Globus pallidus (tissue), 1 donor: ENCODE results near the gene PCGF2.
A peak's percentile ranks its signal among the peaks of the same experiment; 100 is the strongest.
"Not testable (repeated sequence)": the region's sequence is repeated elsewhere in the genome, so short reads cannot be mapped to it uniquely, and the experiment has no call there.

Experiments
- DNase-seq: peaks from one replicate; pipeline ENCODE4 v3.0.0-alpha.2; 2015; ENCODE audit warnings: low spot score

Gene PCGF2

DNA sequence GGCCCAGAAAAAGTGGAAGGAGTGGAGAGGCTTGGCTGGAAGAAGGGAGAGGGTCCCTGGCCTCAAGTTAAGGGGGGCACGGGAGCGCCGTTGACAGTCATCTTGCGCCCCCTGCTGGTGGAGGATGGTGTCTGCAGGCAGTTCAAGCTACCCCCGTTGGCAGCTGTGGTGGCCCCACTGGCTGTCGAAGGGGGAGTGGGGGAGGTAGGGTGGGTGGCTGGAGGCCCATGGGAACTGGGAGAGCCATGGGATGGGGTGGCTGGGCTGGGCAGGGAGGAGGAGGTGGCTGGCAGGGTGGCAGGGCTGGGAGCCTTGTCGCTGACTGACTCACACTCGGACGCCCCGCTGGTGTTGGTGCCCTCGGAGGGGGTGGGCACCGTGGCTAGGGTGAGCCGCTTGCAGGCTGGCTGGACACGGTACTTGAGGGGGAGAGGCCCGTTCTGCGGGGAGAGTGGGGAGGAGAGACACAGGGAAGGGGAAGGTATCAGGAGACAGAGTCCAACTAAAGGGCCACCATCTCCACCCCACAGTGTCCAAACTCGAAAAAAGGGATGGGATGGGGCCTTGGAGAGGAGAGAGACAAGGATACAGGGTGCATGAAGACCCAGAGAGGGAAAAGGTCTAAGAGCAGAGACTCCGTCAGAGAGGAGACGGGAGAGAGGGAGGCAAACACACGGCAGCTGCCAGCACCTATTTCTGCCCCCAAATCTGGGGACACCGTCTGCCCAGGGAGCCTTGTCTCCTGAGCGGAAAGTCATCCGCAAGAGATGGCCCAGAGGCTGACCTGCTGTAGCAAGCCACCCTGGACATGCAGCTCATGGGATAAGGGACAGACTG, 12.8 kb downstream of the PCGF2 start:
- no peak for DNase-seq

DNA sequence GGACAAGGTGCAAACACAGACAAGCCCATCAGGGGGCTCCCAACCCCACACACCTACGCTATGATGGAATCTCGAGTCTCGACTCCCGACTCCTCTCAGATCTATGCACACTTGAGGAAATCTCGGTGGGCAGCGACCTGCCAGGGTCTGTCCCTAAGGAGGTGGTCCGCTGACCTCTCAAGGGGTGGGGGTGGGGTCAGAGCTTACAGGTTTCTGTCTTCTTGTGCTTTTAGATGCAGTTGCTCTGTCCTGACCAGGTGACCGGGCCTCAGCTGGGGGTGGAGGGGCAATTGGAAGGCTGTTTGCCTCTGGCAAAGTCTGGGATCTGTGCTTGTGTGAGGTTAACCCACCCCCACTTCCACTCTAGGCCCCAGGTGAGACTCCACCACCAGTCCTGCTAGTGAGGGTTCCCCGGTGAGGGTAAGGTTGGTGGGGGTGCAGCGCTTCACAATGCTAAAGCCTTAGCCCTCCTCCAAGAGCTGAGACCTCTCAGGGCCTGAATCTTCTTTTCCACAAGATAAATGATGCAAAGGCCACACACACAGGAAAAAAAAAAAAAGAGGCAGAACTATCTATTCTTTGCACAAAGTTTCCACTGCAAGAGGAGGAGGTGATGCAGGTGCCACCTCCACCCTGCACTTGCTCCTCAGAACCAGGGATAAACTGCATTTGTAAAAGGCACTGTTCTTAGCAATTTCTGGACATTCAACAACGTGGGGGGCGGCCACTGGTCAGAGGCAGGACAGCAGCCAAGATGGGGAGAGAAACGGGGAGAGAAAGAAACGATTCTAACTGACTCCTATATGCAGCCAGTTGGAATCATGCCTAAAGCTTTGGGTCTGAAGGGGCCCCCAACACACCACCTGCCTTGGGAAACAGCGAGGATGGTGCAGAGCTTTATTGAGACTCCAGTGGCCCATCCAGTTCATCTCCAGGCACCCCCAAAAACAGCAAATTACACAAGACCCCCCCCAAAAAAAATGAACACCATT, 13.9 kb downstream of the PCGF2 start:
- DNase-seq = no peak

- no peak for DNase-seq
Observed at GRCh38 chr17:38733282-38733981, 14.7 kb downstream of the PCGF2 start.

- DNase-seq = no peak
Observed at GRCh38 chr17:38732376-38733281, 15.5 kb downstream of the PCGF2 start.

DNA sequence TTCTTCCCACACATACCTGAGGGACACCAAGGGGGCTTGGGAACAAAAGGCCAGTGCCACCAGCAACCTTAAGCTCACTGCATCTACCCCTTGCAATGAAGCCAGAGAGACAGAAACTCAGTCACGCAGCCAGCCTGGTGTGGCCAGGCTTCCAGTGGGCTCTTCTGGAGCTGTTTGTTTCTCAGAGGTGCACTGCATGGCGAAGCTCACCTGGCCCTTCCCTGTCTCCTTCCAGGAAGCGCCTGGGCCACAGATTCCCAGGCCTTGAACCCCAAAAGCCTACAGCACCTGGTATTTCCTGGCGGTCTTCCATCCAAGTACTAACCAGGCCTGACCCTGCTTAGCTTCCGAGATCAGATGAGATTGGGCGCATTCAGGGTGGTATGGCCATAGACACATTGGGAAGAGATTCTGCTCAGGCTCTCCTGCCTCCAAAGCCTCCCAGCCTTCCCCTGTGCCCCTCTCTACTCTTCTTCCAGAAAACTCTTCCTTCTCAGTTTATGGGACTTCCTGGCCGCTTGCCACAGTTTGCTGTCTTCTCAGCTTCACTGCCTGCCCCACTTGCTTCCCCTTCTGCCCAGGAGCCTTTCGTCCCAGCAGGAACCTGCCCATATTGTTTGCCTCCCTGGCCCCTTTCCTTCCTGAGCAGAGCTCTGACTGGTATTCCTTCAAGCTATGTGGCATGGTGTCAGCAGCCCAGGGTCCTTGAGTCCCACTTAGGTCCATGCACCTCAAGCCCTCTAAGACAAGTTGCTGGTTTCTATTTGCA, 16.4 kb downstream of the PCGF2 start:
- DNase-seq = no peak

DNA sequence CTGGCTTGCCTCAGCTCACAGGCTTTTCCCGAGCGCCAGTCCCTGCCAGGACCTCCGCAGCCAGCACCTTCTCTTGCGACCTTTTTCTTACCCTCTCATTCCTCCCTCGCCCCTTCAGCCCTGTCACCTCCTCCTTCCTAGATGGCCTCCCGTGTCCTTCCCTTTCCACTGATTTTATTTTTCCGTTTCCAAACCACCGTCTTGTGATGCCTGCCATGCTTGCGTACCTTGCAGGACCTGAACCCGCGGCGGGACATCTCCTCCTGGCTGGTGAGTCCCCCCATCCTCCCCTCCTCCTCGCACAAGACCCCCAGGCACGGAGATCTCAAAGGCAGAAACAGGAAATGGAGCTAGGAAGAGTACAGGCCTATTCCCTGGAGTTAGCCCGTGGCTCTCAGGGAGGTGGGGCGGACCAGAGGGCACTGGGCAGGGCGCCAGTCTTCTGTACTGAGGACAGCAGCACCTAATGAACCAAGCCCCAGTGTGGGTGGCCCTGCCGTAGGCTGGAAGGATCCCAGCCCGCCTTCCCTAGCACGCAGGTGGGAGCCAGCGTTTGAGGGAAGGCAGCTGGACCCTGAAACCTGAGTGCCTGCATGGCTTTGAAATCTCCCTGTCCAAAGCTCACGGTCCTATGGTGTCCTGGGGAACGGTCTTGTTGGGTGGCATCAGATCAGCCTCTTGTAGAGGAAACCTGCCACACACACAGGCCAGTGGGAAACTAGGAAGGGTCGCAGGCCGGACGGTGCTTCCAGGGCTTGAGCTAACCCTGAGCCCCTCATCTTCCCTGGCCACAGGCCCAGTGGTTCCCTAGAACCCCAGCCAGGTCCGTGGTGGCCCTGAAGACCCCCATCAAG, 17.4 kb downstream of the PCGF2 start:
- no peak for DNase-seq

GRCh38 chr17:38729886-38730525, 18.1 kb downstream of the PCGF2 start, which contains the start of gene CISD3:
Gene CISD3, plus strand, starts transcription at chr17:38730341. Its CDS starts 18 bp downstream, at chr17:38730359.
- DNase-seq = peak; percentile 84

GRCh38 chr17:38729368-38729885, 18.7 kb downstream of the PCGF2 start:
- no peak for DNase-seq

GRCh38 chr17:38728290-38728831, 19.8 kb downstream of the PCGF2 start:
- DNase-seq = no peak

DNA sequence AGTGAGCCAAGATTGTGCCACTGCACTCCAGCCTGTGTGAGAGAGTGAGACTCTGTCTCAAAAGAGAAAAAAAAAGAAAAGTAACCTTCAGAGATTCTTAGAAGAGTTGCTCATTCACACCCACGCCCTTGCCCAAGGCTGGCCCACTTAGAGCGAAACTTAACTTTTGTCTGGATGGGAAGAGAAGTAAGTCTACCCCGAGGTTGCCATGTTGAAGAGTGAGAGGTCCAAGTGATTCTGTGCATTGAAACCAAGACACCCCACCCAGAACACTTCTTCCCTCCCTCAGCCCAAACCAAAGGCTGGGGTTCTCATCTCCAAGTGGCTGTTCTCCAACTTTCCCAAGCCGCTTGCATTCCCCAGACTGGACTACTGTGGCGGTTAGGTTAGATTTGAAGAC, 20.4 kb downstream of the PCGF2 start:
- no peak for DNase-seq

GRCh38 chr17:38726145-38726544, 22.0 kb downstream of the PCGF2 start:
- DNase-seq = not testable (repeated sequence)

GRCh38 chr17:38725066-38725465, 23.1 kb downstream of the PCGF2 start:
- DNase-seq = peak; percentile 58

DNA sequence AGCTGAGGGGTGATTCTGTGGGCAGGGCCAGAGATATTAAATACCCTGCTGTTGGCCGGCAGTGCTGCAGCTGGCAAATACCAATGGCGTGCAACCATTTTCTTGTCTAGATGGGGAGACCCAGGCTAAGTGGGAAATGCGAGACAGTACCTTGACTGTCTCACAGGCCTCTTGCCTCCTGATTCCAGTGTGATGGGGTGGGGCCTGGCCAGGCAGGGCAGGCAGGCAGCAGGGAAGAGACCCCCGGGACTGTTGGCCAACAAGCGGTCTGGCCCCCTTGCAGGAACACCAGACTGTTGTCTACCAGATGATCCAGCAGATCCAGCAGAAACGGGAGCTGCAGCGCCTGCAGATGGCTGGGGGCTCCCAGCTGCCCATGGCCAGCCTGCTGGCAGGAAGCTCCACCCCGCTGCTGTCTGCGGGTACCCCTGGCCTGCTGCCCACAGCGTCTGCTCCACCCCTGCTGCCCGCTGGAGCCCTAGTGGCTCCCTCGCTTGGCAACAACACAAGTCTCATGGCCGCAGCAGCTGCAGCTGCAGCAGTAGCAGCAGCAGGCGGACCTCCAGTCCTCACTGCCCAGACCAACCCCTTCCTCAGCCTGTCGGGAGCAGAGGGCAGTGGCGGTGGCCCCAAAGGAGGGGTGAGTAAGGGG, 23.7 kb downstream of the PCGF2 start:
- peak; percentile 94 for DNase-seq

DNA sequence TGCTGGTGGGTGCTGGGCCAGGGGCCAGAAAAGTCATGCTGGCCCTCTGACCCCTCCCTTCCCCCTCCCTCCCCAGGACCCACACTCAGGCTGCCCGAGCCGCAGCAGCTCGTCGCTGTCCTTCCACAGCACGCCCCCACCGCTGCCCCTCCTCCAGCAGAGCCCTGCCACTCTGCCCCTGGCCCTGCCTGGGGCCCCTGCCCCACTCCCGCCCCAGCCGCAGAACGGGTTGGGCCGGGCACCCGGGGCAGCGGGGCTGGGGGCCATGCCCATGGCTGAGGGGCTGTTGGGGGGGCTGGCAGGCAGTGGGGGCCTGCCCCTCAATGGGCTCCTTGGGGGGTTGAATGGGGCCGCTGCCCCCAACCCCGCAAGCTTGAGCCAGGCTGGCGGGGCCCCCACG, 26.3 kb downstream of the PCGF2 start:
- no peak for DNase-seq

DNA sequence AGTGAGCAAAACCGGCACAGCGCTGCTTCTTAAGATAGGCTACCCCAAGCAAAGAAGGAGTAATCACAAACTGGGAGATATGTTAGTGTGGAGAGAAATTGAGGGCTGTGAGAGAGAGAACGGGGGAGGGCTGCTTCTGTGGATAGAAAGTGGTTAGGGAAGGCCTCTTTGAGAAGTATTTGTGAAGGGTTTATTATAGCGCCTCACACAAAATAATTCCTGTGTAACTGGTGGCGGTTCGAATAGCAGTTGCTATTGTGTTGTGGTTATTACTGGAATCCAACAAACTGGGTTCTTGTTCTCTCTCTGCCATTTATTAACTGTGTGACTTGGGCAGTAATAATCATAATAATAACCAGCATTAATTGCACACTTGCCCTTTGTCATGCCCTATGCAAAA, 27.2 kb downstream of the PCGF2 start:
- DNase-seq = no peak

GRCh38 chr17:38719943-38720641, 28.0 kb downstream of the PCGF2 start:
- no peak for DNase-seq
